GM23338 (cell line): Measurements from ENCODE around the gene TCF7L1.

Source experiments
- CTCF ChIP-seq, 2 experiments: fragments of 200-600 bp in 1 of 2; sonication (generic) in 1 of 2; conservative IDR thresholded peaks; 2 replicates each; pipeline versions ENCODE4 v1.5.1 to v1.6.1; 2016 to 2017; ENCODE audit warnings: antibody characterized with exemption in 2 of 2, low read depth in 2 of 2, mild to moderate bottlenecking in 2 of 2, moderate library complexity in 1 of 2
- EZH2 ChIP-seq: fragments of 200-600 bp; sonication (generic); IDR thresholded peaks from one replicate; pipeline ENCODE4 v1.8.0; 2017; ENCODE audit warnings: antibody characterized with exemption, mild to moderate bottlenecking, low read depth; ENCODE audit not compliant: unreplicated experiment
- POLR2AphosphoS5 ChIP-seq: IDR thresholded peaks from 2 replicates; pipeline ENCODE4 v1.6.1; 2016; ENCODE audit warnings: antibody characterized with exemption, low read depth
- REST ChIP-seq: IDR thresholded peaks from one replicate; pipeline ENCODE4 v1.6.1; 2018; ENCODE audit warnings: antibody characterized with exemption; ENCODE audit not compliant: unreplicated experiment

GRCh38 chr2:85312404-85312803, 179.2 kb downstream of the TCF7L1 start:
- TF ChIP-seq CTCF (conservative IDR thresholded peaks at IDR 0.05; ENCODE audit: low read depth in 2 of 2) (no peak), POLR2AphosphoS5 (no peak), EZH2 (no peak), REST (no peak)
